CD4-positive, alpha-beta T cell treated with Interleukin-4 for 4 hours (primary cell): ENCODE results near the gene PEX5L.

Experiments
- DNase-seq: peaks from one replicate; pipeline ENCODE4 v3.0.0-alpha.2; 2020

The PEX5L gene

DNA sequence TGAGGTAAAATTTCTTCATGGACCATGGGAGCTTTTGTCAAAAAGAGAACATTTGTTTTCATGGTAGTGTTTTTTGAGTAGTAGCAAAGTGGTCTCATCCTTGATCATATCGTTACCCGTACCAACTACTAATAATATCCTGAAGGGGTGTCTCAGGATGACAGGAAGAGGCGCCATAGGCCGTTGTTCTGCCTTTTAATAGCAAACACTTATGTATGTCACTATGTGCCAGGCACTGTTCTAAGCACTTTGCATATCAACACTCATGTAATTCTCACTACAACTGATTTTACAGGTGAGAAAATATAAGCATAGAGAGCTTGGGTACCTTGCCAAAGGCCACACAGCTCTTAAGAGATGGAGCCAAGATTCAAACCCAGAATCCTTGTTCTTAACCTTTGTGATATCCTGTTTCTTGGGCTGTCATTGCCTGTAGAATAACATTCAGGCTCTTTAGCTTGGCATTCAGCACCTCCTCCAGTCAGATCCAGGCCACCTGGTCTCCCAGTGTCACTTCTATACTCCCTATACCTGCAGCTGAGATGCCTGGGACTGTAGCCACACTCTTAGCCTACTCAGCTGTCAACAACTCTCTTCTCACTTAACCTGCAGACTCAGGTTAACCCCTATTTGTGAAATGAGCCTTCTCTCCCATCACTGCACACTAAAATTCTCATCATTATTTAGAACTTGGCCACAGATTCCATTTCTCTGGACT is 270.2 kb downstream of the PEX5L start:
- DNase-seq, result no peak

DNA sequence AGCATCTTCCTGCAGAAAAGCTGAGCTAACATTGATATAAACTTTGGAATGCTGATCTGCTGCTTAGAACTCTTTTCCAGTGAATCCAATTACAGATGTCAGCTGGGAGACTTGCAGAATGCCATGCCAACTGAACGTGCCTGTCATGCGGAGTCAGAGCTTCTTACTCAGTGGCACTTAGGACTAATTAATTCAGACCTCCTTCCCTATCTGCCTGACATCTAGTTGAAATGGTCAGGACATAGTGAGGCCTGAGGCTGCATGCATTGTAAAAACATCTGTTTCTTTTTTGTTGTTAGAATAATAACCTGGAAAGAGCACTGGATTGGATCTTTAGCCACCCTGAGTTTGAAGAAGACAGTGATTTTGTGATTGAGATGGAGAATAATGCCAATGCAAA is 271.3 kb downstream of the PEX5L start:
- DNase-seq, result no peak

DNA sequence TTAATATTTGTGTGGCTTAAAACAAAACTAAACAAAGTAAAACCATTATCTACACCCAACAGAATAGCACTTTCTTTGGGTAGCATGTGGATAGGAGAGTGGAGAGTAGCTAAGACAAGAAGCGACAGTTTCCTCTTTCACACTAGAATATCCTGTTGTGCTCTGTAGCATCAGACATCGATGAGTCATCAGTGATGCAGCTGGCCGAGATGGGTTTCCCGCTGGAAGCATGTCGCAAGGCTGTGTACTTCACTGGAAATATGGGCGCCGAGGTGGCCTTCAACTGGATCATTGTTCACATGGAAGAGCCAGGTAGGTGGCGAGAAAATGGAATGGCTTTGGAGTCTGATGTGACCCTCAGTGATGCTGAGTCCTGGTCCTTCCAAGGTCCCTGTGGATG is 275.8 kb downstream of the PEX5L start:
- DNase-seq, result no peak

DNA sequence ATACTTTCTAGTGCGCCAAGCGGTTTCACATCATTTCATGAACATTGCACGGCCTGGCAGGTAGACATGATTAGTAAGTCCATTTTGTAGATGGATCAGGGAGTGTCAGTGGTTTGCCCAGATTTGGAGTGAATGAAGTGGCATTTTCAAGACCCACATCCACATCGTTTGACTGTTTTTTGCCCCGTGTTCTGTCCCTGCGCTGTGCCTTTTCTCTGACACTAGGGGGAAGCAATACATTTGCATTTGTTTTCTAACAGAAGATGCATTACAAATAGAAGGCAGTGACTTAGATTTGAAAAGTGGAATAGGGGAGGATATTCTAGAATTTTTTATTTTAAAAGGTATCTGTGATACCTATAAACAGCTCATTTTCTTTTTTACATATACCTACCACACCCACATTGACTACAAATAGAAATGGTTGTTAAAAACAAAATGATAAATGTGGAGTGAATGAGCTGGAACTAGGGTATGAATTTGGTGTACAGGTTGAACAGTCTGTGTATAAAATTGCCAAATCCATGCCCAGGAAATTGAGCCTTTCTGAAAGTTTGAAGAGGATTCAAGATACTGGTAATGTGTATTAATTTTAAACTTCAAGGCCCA is 285.9 kb downstream of the PEX5L start:
- peak; percentile 8 for DNase-seq

DNA sequence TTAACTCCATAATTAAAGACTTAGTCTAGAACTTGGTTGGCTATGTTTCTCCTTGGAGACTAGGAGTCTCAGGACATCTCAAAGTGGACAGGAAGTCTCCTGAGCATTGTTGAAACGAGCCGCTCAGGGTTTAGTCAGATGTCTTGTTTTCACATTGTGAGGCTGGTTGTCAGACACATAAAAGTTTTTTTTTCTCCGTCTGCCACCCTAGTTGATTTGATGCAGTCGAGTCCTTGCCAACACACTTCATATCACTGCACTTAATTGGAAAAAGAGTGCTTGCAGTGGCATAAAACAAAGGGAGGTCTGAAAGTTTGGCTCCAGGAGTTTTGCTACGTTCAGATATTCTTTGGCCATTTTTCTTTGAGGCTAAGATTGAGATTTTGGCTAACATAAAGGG is 291.0 kb downstream of the PEX5L start:
- no peak for DNase-seq

DNA sequence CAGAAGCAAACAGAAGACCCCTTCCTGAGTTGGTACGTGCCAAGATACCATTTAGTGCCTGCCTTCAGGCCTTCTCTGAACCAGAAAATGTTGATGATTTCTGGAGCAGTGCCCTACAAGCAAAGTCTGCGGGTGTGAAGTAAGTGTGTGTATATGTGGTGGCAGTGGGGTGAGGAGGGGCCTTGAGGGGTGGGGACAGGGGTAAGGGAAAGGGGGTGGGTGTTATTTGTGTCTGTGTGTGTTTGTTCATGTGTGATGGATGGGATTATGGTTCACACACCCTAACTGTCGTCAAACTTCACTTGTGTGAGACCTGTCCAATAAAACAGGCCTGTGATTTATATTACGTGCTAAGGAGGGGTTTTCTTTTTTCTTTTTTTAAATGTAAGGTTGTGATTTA is 291.7 kb downstream of the PEX5L start:
- DNase-seq, result no peak
